BE2C (cell line): ENCODE measurements around the gene FBXL7.

Experiments used
- DNase-seq: peaks from one replicate; pipeline ENCODE4 v3.0.0-alpha.2; 2020
- H3K27me3 ChIP-seq: fragments of 250-450 bp; sonication (Bioruptor Pico); 2 replicates; pipeline ENCODE4 v1.5.1; 2020; ENCODE audit warnings: mild to moderate bottlenecking
- H3K36me3 ChIP-seq: fragments of 250-450 bp; sonication (Bioruptor Pico); 2 replicates; pipeline ENCODE4 v1.5.1; 2020; ENCODE audit warnings: mild to moderate bottlenecking
- H3K4me1 ChIP-seq: fragments of 250-450 bp; sonication (Bioruptor Pico); 2 replicates; pipeline ENCODE4 v1.5.1; 2020
- H3K4me3 ChIP-seq: 2 replicates; pipeline ENCODE4 v1.5.1; 2011; ENCODE audit warnings: low read depth, low read length
- H3K9me3 ChIP-seq: fragments of 250-450 bp; sonication (Bioruptor Pico); 2 replicates; pipeline ENCODE4 v1.5.1; 2020
- TF ChIP-seq, protein P1 (sequence below): IDR thresholded peaks from 2 replicates; pipeline ENCODE4 v1.5.1; 2012; ENCODE audit warnings: mild to moderate bottlenecking, low read depth, low read length

FBXL7 gene

DNA sequence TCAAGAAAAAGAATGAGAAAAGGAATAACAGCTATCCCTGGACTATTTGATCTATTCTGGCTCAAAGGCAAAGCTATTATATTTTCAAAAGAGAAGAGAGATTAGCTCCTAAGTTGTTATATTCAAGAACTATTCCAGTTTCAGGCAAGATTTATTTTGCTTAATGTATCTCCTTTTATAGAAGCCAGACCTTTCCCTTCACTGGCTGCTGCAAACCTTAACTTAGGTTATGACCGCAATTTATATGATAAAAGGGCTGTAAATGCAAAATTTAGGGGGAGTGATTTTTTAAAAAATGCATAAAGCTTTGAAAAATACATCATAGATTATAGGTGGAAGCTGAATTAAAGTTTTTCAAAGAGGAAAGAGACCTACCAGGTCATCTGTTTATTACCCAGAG lies 97.8 kb downstream of the FBXL7 start:
- Histone ChIP-seq H3K4me1 (no peaks in the 10 kb centered on the region), H3K9me3 (no peaks in the 10 kb centered on the region), H3K36me3 (no peaks in the 10 kb centered on the region), H3K27me3 (no peaks in the 10 kb centered on the region), H3K4me3 (no peak overlapping the region)
- TF ChIP-seq, protein P1, sequence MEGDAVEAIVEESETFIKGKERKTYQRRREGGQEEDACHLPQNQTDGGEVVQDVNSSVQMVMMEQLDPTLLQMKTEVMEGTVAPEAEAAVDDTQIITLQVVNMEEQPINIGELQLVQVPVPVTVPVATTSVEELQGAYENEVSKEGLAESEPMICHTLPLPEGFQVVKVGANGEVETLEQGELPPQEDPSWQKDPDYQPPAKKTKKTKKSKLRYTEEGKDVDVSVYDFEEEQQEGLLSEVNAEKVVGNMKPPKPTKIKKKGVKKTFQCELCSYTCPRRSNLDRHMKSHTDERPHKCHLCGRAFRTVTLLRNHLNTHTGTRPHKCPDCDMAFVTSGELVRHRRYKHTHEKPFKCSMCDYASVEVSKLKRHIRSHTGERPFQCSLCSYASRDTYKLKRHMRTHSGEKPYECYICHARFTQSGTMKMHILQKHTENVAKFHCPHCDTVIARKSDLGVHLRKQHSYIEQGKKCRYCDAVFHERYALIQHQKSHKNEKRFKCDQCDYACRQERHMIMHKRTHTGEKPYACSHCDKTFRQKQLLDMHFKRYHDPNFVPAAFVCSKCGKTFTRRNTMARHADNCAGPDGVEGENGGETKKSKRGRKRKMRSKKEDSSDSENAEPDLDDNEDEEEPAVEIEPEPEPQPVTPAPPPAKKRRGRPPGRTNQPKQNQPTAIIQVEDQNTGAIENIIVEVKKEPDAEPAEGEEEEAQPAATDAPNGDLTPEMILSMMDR = no peak
- DNase-seq = no peak

DNA sequence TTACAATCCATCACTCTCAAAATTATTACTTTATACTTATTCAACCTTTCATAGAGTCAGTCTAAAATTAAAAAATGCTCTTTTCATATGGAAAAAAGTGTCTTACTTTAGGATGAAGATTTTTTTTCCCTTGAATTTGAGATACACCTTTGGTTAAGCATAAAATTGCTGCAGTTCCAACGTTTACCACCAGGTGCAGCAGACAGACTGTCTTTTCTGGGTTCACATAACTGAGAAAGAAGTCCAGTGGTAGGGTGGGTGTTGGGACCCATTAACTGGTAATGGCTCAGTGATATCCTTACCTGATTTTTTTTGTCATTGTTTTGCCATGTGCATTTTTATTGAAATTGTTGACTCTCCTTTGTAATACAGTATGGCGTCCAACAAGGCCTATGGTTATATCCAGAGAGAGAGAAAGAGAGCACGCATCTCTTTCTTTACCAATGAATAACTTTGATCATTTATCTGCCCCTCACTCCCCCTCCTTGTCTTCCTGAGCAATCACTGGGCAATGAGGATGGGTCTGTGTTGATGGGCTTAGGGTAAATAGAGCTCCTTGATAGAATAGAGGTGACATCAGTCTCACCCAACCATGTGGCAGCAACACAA lies 98.4 kb downstream of the FBXL7 start:
- TF ChIP-seq, protein P1 = peak; percentile 84
- Histone ChIP-seq H3K4me1 (no peaks in the 10 kb centered on the region), H3K9me3 (no peaks in the 10 kb centered on the region), H3K4me3 (no peak overlapping the region), H3K36me3 (no peaks in the 10 kb centered on the region), H3K27me3 (no peaks in the 10 kb centered on the region)
- DNase-seq = peak; percentile 62

DNA sequence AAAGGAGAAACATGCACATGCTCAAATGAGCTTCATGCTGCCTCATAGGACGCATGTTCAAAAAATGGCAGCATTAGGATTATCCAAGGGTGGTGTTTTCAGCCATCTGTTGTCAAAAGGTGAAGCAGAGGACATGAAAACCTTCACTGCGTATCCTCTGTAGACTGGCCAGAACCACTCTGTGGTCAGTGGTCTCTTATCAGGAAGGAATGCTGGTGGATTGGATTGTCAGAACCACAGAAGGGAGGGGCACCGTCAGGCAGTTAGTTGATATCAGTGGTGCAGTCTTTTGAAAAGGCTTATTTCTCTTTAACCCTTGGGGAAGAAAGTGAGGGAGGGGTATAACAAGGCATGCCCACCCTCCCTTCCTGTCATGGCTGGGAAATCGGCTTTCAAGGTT lies 100.1 kb downstream of the FBXL7 start:
- H3K36me3 ChIP-seq = no peaks in the 10 kb centered on the region
- H3K4me1 ChIP-seq = no peaks in the 10 kb centered on the region
- TF ChIP-seq, protein P1 = no peak
- DNase-seq = no peak
- H3K27me3 ChIP-seq = no peaks in the 10 kb centered on the region
- H3K9me3 ChIP-seq = no peaks in the 10 kb centered on the region
- no peak overlapping the region for H3K4me3 ChIP-seq

DNA sequence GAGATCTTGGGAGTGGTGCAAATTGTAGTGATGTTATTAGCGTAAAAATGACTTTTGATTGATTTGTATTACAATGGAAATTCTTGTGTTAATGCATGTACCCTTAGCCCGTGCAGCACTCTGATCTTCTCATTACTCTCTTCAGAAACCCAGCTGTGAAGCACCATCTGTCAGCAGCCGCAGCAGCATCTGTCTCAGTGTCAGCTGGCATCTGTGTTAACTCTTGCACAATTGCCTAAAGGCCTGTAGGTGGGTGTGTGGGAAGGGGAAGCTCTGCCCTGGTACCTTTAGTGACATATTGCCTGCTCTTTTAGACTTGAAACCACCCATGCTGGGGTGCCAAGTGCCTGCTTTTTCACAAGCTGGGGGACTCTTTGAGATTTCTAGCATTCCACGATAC lies 101.3 kb downstream of the FBXL7 start:
- no peaks in the 10 kb centered on the region for H3K4me1 ChIP-seq
- TF ChIP-seq, protein P1 = no peak
- H3K36me3 ChIP-seq = no peaks in the 10 kb centered on the region
- no peak overlapping the region for H3K4me3 ChIP-seq
- H3K27me3 ChIP-seq = no peaks in the 10 kb centered on the region
- H3K9me3 ChIP-seq = no peaks in the 10 kb centered on the region
- DNase-seq = peak; percentile 39

DNA sequence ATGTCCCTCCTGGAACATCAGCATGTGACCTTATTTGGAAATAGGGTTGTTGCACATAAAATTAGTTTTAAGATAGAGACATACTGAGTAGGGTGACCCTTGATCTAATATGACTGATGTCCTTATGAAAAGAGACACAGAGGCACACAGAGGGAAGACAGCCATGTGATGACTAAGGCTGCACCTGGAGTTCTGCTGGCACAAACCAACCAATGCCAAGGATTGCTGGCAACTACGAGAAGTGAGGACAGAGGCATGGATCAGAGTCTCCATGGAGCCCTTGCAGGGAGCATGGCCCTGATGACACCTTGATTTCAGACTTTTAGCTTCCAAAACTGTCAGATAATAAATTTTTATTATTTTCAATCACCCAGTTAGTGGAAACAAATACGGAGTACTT lies 101.9 kb downstream of the FBXL7 start:
- DNase-seq = no peak
- no peak overlapping the region for H3K4me3 ChIP-seq
- TF ChIP-seq, protein P1 = no peak
- H3K4me1 ChIP-seq = no peaks in the 10 kb centered on the region
- H3K9me3 ChIP-seq = no peaks in the 10 kb centered on the region
- H3K27me3 ChIP-seq = no peaks in the 10 kb centered on the region
- H3K36me3 ChIP-seq = no peaks in the 10 kb centered on the region

DNA sequence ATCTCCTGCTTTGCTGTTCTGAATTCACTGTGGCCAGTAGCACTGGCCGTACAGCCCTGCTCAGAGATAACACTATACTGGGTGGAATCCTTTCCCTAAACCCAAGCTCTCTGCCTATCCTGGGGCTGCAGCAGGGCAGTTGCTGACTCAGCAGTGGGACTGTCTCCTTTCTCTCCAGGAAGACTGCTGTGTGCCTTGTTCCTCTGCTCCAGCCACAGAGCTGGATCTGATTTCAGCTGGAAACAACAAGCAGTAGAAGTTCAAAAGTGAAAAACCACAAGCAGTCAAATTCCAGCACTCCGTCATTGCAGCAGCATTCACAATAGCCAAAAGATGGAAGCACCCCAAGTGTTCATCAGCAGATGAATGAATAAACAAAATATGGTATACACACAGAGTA lies 105.0 kb downstream of the FBXL7 start:
- H3K4me3 ChIP-seq = no peak overlapping the region
- no peaks in the 10 kb centered on the region for H3K27me3 ChIP-seq
- TF ChIP-seq, protein P1 = no peak
- no peaks in the 10 kb centered on the region for H3K4me1 ChIP-seq
- no peaks in the 10 kb centered on the region for H3K9me3 ChIP-seq
- no peak for DNase-seq
- H3K36me3 ChIP-seq = no peaks in the 10 kb centered on the region
